NCI-H1436 treated with DMSO at 0.1 percent for 48 hours (cell line): ENCODE results near the gene CLINT1.

Experiments used
- DNase-seq: peaks from one replicate; lab custom pipeline; 2025; lab: John Stamatoyannopoulos, UW

The CLINT1 gene

GRCh38 chr5:157820593-157821252 is 38.2 kb downstream of the CLINT1 start:
- no peak for DNase-seq

GRCh38 chr5:157819502-157820115 is 39.3 kb downstream of the CLINT1 start:
- no peak for DNase-seq

- DNase-seq, result no peak
Measured at GRCh38 chr5:157818368-157818767, 40.6 kb downstream of the CLINT1 start.

GRCh38 chr5:157817928-157818327 is 41.0 kb downstream of the CLINT1 start:
- no peak for DNase-seq

GRCh38 chr5:157817387-157817702 is 41.6 kb downstream of the CLINT1 start:
- DNase-seq, result no peak

DNA sequence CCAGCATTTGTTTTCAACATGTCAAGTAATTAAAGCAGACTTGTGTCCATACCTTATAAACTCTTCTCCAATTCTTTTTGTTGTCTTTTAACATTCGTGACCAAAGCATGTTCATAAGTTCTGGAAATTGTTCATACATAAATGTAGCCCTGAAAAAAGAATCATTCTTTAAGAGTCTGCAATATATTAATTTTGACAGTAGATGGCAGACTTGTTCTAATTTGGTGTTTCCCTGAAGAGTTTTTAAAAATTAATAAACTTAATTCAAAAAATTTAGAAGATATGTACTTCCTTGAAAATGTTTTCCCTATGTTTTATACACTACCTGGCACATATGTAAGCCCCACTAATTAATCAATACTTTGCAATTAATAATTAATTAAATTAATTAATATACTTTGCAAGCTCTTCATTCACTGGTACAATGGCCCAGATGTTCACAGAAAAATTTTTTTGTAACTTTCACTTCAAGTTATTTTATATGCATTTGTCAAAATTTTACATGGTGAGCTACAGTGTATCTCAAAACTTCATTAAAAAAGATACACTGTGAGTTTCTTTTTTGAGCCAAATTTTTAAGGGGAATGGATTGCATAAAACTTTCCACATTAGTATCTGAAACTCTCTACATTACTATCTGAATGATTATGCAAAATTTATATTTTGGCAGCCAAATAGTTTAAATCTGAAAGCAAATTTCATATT is 42.1 kb downstream of the CLINT1 start:
- DNase-seq, result no peak

GRCh38 chr5:157812086-157812485 is 46.9 kb downstream of the CLINT1 start:
- DNase-seq, result no peak

DNA sequence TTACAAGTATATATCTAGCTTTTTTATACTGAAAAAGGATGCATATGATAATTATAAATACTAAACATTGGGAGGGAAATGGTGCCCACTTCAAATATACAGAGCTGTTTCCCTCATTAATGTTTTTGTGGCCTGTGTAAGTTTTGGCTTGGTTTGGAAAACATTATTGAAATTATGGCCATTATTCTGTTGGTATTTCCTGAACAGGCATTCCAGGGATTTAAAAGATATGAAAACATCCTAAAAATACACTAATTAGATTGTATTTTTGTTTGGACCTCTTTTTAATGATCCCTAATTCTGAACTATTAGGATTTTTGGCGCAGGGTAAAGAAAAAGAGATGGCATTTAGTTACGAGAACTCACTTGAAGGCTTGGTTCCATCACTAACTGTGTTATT is 50.9 kb downstream of the CLINT1 start:
- DNase-seq, result no peak

DNA sequence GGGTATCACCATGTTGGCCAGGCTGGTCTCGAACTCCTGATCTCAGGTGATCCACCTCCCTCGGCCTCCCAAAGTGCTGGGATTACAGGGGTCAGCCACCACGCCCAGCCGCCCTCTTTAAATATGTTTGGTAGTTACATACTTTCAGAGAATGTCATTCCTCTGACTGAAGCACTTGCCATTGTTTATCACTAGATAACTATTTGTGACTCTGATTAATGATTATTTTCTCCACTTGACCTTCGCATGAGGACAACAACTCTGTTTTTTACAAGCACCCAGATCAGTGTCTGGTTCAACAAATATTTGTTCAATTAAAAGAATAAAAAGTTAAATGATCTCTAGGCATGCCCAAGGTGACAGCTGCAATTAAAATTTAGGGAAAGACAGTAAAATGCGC is 56.2 kb downstream of the CLINT1 start:
- no peak for DNase-seq

GRCh38 chr5:157800137-157800536 is 58.8 kb downstream of the CLINT1 start:
- DNase-seq, result no peak

DNA sequence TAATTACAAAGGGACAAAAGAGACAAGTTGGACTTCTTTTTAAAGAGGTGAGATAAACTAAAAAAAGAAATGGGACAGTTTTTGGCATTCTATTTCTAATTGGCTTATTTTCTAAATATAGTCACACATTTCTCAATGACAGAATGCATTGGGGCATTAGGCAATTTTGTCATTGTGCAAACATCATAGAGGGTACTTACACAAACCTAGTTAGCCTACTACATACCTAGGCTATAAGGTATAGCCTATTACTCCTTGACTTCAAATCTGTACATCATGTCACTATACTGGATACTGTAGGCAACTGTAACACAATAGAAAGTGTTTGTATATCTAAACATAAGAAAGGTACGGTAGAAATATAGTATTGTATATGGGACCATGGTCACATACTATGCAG is 59.4 kb downstream of the CLINT1 start:
- no peak for DNase-seq

DNA sequence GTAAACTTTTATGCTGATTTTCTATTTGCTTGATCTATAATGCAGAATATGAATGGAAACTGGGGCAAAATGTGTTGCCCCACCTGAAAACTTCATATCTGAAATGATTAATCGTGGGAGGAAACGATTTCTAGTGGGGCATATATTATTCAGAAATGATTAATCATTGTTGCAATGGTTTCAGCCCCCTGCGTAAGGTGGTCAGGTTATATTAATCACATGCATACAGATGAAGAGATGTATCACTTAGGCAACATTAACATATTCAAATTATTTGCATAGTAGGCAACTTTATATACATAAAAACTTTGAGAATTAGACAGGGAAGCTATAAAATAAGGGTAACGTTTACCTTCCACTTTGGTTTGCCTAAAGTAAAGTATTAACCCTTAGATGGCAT is 65.6 kb downstream of the CLINT1 start:
- DNase-seq, result no peak

- peak; percentile 24 for DNase-seq
Measured at GRCh38 chr5:157785801-157786200, 73.1 kb downstream of the CLINT1 start.

GRCh38 chr5:157779221-157779620 is 79.7 kb downstream of the CLINT1 start:
- DNase-seq, result no peak

GRCh38 chr5:157778121-157778805 is 80.7 kb downstream of the CLINT1 start:
- no peak for DNase-seq

DNA sequence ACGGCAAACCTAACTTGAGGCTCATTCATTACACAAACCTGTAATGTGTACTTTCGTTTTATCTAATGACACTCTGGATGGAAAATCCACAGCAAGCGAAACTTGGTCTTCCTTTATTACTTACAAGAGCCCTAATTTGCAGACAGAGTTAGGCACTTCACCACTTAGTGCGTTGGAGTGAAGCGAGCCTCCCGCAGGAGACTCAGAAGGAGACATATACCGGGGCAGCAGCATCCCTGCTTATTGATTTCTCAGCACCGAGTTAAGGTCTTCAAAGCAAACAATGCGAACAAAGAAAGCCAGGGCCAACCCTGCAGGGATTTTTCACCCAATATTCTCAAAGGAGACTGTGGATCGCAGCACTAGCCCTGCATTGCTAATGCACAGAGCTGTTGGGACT is 86.8 kb downstream of the CLINT1 start:
- DNase-seq, result no peak

GRCh38 chr5:157770665-157771064 is 88.3 kb downstream of the CLINT1 start:
- no peak for DNase-seq

DNA sequence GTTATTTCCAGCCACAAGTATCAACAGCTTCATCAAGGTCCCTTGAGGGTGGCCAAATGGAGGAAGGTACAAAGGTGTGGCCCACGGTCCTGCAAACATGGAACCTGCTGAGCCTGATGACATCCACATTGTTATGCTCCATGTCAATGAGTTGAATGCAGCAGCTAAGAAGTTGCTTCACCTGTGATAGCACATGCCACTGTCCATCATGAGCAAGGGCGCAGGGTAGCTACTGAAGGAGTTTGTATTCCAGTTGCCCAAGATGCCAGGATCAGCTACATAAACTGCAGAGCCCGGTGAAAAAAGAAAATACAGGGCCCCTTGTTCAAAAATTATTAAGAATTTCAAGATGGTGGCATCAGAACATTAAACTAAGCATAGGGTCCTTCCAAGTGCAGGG is 91.3 kb downstream of the CLINT1 start:
- DNase-seq, result no peak

DNA sequence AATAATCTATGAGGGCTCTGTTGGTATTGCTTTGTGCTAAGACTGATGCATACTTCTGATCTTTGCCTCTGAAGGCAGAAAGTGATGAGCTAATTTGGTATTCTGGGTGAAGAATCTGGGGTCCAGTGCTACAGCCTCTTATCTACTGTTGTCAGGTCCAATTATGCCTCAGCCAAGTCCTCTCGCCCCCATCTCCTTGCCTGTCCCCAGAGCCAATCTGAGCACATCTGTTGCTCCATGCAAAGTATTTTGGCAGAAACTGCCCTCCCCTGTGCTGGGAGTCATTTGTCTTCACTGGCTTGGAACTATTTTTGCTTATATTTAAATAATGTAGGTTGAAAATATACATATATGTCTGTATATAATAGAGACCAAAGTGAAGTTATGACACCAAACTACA is 92.0 kb downstream of the CLINT1 start:
- DNase-seq, result no peak

DNA sequence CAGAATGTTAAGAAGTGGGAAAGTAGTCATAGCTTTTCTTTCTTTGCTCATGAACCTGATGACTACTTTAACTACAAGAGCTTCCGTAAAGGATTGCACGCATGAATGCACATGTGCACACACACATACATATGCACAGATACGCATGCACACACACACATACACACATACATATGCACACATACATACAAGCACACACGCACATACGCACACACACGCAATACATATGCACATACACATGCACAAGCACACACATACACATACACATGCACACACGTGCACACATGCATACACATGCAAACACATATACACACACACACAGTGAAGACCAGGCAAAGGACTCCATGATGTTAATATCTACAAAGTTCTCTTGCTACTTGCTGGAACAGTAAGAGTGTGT is 92.5 kb downstream of the CLINT1 start:
- DNase-seq, result no peak

- DNase-seq, result no peak
Measured at GRCh38 chr5:157764531-157764930, 94.4 kb downstream of the CLINT1 start.

DNA sequence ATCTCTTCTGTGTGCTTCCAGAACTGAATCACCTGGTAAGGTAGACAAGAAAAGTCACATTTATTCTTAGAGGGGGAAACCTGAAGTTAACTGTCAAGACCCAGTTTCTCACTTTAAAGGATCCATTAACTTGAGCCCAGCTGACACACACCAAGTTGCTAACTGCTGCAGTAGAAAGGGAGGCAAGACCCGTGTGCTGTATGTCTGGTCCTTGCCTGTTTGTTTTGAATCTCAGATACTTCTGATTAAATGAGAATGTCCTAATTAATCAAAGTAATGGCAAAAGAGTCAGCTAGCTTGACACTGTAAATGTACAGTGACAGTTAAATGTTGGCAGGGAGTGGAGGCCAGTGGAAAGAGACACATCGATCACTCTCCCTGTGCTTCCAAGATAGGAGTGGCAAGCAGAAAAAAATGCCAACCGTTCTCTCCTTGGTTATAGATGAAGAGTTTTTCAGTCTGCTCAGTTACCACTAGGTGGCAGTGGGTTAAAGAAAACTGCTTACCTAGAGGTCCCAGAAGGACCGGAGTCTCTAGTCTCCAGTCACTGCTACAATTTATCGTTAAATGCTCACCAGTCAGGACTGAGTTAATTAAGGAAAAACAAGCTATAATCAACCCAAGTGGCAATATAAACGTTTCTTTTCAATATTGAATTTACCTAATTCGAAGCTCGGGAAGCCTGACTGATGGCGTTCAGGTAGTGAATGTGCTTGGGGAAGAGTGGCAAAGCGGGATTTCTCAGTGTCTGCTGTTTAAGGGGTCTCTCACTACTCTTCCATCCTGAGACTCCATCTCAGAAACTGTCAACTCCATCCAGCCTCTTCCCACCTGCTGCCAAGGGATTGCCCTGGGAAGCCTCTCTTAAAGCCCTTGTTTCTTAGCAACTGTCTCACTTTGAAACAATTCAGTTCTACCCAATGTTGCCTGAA is 97.0 kb downstream of the CLINT1 start:
- peak; percentile 35 for DNase-seq
